SK-N-SH (cell line): ENCODE results near the gene GPR75. TPM values are rescaled to one million over a fixed set of nuclear protein-coding genes. Genes with fewer than 3 reads are reported as not detected.

ENCODE experiments used
- CTCF ChIA-PET: fragments of 300-600, 350-600 bp; formaldehyde crosslinking; extraction: SDS; loops from one replicate; lab custom pipeline; 2021; lab: Yijun Ruan, JAX
- POLR2A ChIA-PET: fragments of 350-600 bp; sonication (Branson Sonifier 250); formaldehyde crosslinking; extraction: SDS; loops from one replicate; lab custom pipeline; 2020; ENCODE audit warnings: antibody characterized with exemption, inconsistent platforms; lab: Yijun Ruan, JAX
- DNase-seq: peaks from one replicate; pipeline ENCODE4 v3.0.0; 2012
- H2AFZ ChIP-seq: fragments of 200-600 bp; sonication (generic); 2 replicates; pipeline ENCODE4 v1.8.1; 2016; ENCODE audit warnings: antibody characterized with exemption, mild to moderate bottlenecking, low read depth
- H3F3A ChIP-seq: fragments of 200-600 bp; sonication (generic); replicated peaks from 2 replicates; pipeline ENCODE3; 2016; ENCODE audit warnings: antibody characterized with exemption, mild to moderate bottlenecking; ENCODE audit not compliant: insufficient read depth
- H3K27ac ChIP-seq, 2 experiments: fragments of 200-500 bp in 1 of 2; fragments of 200-600 bp in 1 of 2; sonication (Bioruptor generic) in 1 of 2; sonication (generic), shearing (Covaris generic) in 1 of 2; 2 replicates each; pipeline versions ENCODE4 v1.5.1 to v1.6.1; 2014 to 2016; ENCODE audit warnings: low read depth in 2 of 2, inconsistent platforms in 1 of 2, low read length in 1 of 2, mild to moderate bottlenecking in 1 of 2, mixed read lengths in 1 of 2
- H3K27me3 ChIP-seq: fragments of 200-600 bp; sonication (generic), shearing (Covaris generic); 2 replicates; pipeline ENCODE4 v1.6.1; 2016; ENCODE audit warnings: mixed run types; ENCODE audit not compliant: insufficient read depth
- H3K36me3 ChIP-seq, 2 experiments: fragments of 200-500 bp in 1 of 2; fragments of 200-600 bp in 1 of 2; sonication (Bioruptor generic) in 1 of 2; sonication (generic) in 1 of 2; replicated peaks in 1 of 2; 2 replicates each; pipeline versions ENCODE3 to v1.5.1; 2014 to 2016; ENCODE audit warnings: low read length in 1 of 2, mild to moderate bottlenecking in 1 of 2; ENCODE audit not compliant: insufficient read depth in 2 of 2, control insufficient read depth in 1 of 2
- H3K4me1 ChIP-seq, 2 experiments: fragments of 200-500 bp in 1 of 2; fragments of 200-600 bp in 1 of 2; sonication (Bioruptor generic) in 1 of 2; sonication (generic), shearing (Covaris generic) in 1 of 2; 2 replicates each; pipeline versions ENCODE4 v1.5.1 to v1.6.1; 2014 to 2016; ENCODE audit warnings: low read depth in 1 of 2, low read length in 1 of 2, mixed run types in 1 of 2; ENCODE audit not compliant: insufficient read depth in 2 of 2, control insufficient read depth in 1 of 2
- H3K4me2 ChIP-seq: fragments of 200-600 bp; sonication (generic), shearing (Covaris generic); 2 replicates; pipeline ENCODE4 v1.6.1; 2017; ENCODE audit warnings: mixed run types
- H3K4me3 ChIP-seq, 2 experiments: fragments of 200-500 bp in 1 of 2; fragments of 200-600 bp in 1 of 2; sonication (Bioruptor generic) in 1 of 2; sonication (generic), shearing (Covaris generic) in 1 of 2; 2 replicates each; pipeline versions ENCODE4 v1.5.1 to v1.8.1; 2014 to 2016; ENCODE audit warnings: low read depth in 2 of 2, inconsistent platforms in 1 of 2, low read length in 1 of 2, mild to moderate bottlenecking in 1 of 2, mixed read lengths in 1 of 2, moderate library complexity in 1 of 2
- H3K79me2 ChIP-seq: fragments of 200-600 bp; sonication (generic); 2 replicates; pipeline ENCODE4 v1.8.1; 2017; ENCODE audit warnings: mild to moderate bottlenecking; ENCODE audit not compliant: insufficient read depth
- H3K9ac ChIP-seq: fragments of 200-600 bp; sonication (generic); 2 replicates; pipeline ENCODE4 v1.6.1; 2017; ENCODE audit warnings: mixed run types
- H3K9me2 ChIP-seq: fragments of 200-600 bp; sonication (generic); 2 replicates; pipeline ENCODE4 v1.6.1; 2017; ENCODE audit warnings: mixed run types
- H3K9me3 ChIP-seq: fragments of 200-600 bp; sonication (generic); 2 replicates; pipeline ENCODE4 v1.6.1; 2017; ENCODE audit warnings: mixed run types, mild to moderate bottlenecking, moderate library complexity
- H4K20me1 ChIP-seq: fragments of 200-600 bp; sonication (generic); 2 replicates; pipeline ENCODE4 v1.6.1; 2017; ENCODE audit warnings: mild to moderate bottlenecking, mixed run types; ENCODE audit not compliant: insufficient read depth
- CHD2 ChIP-seq: fragments of 150-350 bp; IDR thresholded peaks from 2 replicates; pipeline ENCODE4 v1.6.1; 2018; ENCODE audit warnings: low read length; ENCODE audit not compliant: partially characterized antibody
- FOXJ3 ChIP-seq: sonication (generic); formaldehyde crosslinking; IDR thresholded peaks from 2 replicates; pipeline ENCODE4 v1.5.1; 2020; ENCODE audit warnings: mild to moderate bottlenecking, missing genetic modification reagents
- GATA2 ChIP-seq: sonication (generic); formaldehyde crosslinking; IDR thresholded peaks from 2 replicates; pipeline ENCODE4 v1.5.0; 2020; ENCODE audit warnings: mild to moderate bottlenecking, missing genetic modification reagents
- MAX ChIP-seq: IDR thresholded peaks from 2 replicates; pipeline ENCODE4 v1.4.0; 2012; ENCODE audit warnings: low read depth
- MEF2A ChIP-seq: IDR thresholded peaks from 2 replicates; pipeline ENCODE4 v1.4.0; 2012; ENCODE audit warnings: low read depth, borderline replicate concordance
- NFIC ChIP-seq: IDR thresholded peaks from 2 replicates; pipeline ENCODE4 v1.4.0; 2012; ENCODE audit warnings: borderline replicate concordance
- NRF1 ChIP-seq: IDR thresholded peaks from 2 replicates; pipeline ENCODE4 v1.6.1; 2012; ENCODE audit warnings: low read depth, mild to moderate bottlenecking, low read length
- POLR2AphosphoS5 ChIP-seq: IDR thresholded peaks from 2 replicates; pipeline ENCODE4 v1.6.1; 2012; ENCODE audit warnings: low read depth, low read length
- RCOR1 ChIP-seq: fragments of 150-350 bp; IDR thresholded peaks from 2 replicates; pipeline ENCODE4 v1.6.1; 2017; ENCODE audit warnings: antibody characterized with exemption, low read length
- RXRA ChIP-seq: IDR thresholded peaks from 2 replicates; pipeline ENCODE4 v1.4.0; 2012; ENCODE audit warnings: low read depth, mild to moderate bottlenecking, borderline replicate concordance
- SMC3 ChIP-seq: IDR thresholded peaks from 2 replicates; pipeline ENCODE4 v1.6.1; 2012; ENCODE audit warnings: low read depth, low read length, improper control_type of control experiment
- TCF12 ChIP-seq: IDR thresholded peaks from 2 replicates; pipeline ENCODE4 v1.4.0; 2012
- TEAD4 ChIP-seq: IDR thresholded peaks from 2 replicates; pipeline ENCODE4 v1.4.0; 2012; ENCODE audit warnings: mild to moderate bottlenecking, borderline replicate concordance; ENCODE audit not compliant: insufficient read depth
- USF1 ChIP-seq: IDR thresholded peaks from 2 replicates; pipeline ENCODE4 v1.4.0; 2012; ENCODE audit warnings: low read depth, borderline replicate concordance
- USF2 ChIP-seq: fragments of 150-350 bp; IDR thresholded peaks from 2 replicates; pipeline ENCODE4 v1.6.1; 2017; ENCODE audit warnings: antibody characterized with exemption, low read length, low read depth, borderline replicate concordance
- WGBS: methylation state at CpG from one replicate; pipeline ENCODE4 v1.1.6; 2017; ENCODE audit warnings: low lambda C conversion rate; 5-methylcytosine and 5-hydroxymethylcytosine counted together
- polyA plus RNA-seq, 3 experiments: library from polyadenylated mRNA; depleted of rRNA; stranded (reverse); fragments of >200 nt; gene quantifications; 2 replicates each; pipeline ENCODE4 v1.2.3, GENCODE V29; 2012
- TF ChIP-seq, protein P1 (sequence below): IDR thresholded peaks from 2 replicates; pipeline ENCODE4; 2012
- TF ChIP-seq, protein P2 (sequence below): fragments of 150-350 bp; IDR thresholded peaks from 2 replicates; pipeline ENCODE4 v1.6.1; 2016; ENCODE audit warnings: mild to moderate bottlenecking, low read depth, low read length
- TF ChIP-seq, protein P3 (sequence below): fragments of 200-600 bp; sonication (generic); IDR thresholded peaks from 2 replicates; pipeline ENCODE4 v1.6.1; 2017; ENCODE audit warnings: antibody characterized with exemption, mild to moderate bottlenecking, moderate library complexity

The GPR75 gene
- polyA plus RNA-seq, 1 of the 3 experiments (the other 2 are of a cell fraction): 1.8 TPM

GRCh38 chr2:53826030-53826410 is 33.7 kb downstream of the GPR75 start:
- WGBS: 80% methylated on average over 1 of the region's 1 CpG
- H3K4me1 ChIP-seq: no peaks in the 10 kb centered on the region
- H3K79me2 ChIP-seq: no peaks in the 10 kb centered on the region
- H3K27ac ChIP-seq: no peak overlapping the region
- H3K27me3 ChIP-seq: no peaks in the 10 kb centered on the region
- no peaks in the 10 kb centered on the region for H4K20me1 ChIP-seq
- no peak overlapping the region for H3K4me3 ChIP-seq
- H2AFZ ChIP-seq: no peak overlapping the region
- H3K9me2 ChIP-seq: no peaks in the 10 kb centered on the region
- H3K9me3 ChIP-seq: no peaks in the 10 kb centered on the region
- no peak overlapping the region for H3K4me2 ChIP-seq
- no peaks in the 10 kb centered on the region for H3K36me3 ChIP-seq
- no peak overlapping the region for H3K9ac ChIP-seq
- no peaks in the 10 kb centered on the region for H3F3A ChIP-seq
- ChIA-PET CTCF (no interaction called here), POLR2A (interaction anchor here (0.7 kb wide), 1 partner anchor 11 kb away, joined by 5 read pairs; no protein-coding TSS in a partner anchor)
- DNase-seq: no peak
- TF ChIP-seq RXRA (no peak), NRF1 (no peak), CHD2 (no peak), GATA2 (CRISPR knock-in tag) (no peak), USF2 (no peak), NFIC (no peak), POLR2AphosphoS5 (no peak), FOXJ3 (CRISPR knock-in tag) (no peak), RCOR1 (no peak), MEF2A (no peak), TEAD4 (no peak), SMC3 (no peak), TCF12 (no peak), MAX (no peak), USF1 (no peak)
- TF ChIP-seq, protein P1, sequence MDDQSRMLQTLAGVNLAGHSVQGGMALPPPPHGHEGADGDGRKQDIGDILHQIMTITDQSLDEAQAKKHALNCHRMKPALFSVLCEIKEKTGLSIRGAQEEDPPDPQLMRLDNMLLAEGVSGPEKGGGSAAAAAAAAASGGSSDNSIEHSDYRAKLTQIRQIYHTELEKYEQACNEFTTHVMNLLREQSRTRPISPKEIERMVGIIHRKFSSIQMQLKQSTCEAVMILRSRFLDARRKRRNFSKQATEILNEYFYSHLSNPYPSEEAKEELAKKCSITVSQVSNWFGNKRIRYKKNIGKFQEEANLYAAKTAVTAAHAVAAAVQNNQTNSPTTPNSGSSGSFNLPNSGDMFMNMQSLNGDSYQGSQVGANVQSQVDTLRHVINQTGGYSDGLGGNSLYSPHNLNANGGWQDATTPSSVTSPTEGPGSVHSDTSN: no peak
- TF ChIP-seq, protein P2, sequence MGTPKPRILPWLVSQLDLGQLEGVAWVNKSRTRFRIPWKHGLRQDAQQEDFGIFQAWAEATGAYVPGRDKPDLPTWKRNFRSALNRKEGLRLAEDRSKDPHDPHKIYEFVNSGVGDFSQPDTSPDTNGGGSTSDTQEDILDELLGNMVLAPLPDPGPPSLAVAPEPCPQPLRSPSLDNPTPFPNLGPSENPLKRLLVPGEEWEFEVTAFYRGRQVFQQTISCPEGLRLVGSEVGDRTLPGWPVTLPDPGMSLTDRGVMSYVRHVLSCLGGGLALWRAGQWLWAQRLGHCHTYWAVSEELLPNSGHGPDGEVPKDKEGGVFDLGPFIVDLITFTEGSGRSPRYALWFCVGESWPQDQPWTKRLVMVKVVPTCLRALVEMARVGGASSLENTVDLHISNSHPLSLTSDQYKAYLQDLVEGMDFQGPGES: no peak
- TF ChIP-seq, protein P3, sequence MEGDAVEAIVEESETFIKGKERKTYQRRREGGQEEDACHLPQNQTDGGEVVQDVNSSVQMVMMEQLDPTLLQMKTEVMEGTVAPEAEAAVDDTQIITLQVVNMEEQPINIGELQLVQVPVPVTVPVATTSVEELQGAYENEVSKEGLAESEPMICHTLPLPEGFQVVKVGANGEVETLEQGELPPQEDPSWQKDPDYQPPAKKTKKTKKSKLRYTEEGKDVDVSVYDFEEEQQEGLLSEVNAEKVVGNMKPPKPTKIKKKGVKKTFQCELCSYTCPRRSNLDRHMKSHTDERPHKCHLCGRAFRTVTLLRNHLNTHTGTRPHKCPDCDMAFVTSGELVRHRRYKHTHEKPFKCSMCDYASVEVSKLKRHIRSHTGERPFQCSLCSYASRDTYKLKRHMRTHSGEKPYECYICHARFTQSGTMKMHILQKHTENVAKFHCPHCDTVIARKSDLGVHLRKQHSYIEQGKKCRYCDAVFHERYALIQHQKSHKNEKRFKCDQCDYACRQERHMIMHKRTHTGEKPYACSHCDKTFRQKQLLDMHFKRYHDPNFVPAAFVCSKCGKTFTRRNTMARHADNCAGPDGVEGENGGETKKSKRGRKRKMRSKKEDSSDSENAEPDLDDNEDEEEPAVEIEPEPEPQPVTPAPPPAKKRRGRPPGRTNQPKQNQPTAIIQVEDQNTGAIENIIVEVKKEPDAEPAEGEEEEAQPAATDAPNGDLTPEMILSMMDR: no peak
